AG09309 (cell line): ENCODE results near the gene FAS.
"Not testable (repeated sequence)": the region's sequence is repeated elsewhere in the genome, so short reads cannot be mapped to it uniquely, and the experiment has no call there.

Experiments
- DNase-seq: peaks from one replicate; pipeline ENCODE4 v3.0.0-alpha.2; 2010; ENCODE audit warnings: low read depth
- H3K4me3 ChIP-seq: 2 replicates; pipeline ENCODE4 v1.5.1; 2011; ENCODE audit warnings: mild to moderate bottlenecking, low read depth, low read length, moderate library complexity; ENCODE audit not compliant: control insufficient read depth
- TF ChIP-seq, protein P1 (sequence below): IDR thresholded peaks from 2 replicates; pipeline ENCODE4 v1.5.1; 2011; ENCODE audit warnings: mild to moderate bottlenecking, low read depth, low read length, inconsistent platforms; ENCODE audit not compliant: insufficient read depth, control insufficient read depth; ENCODE audit errors: missing control alignments

FAS gene

DNA sequence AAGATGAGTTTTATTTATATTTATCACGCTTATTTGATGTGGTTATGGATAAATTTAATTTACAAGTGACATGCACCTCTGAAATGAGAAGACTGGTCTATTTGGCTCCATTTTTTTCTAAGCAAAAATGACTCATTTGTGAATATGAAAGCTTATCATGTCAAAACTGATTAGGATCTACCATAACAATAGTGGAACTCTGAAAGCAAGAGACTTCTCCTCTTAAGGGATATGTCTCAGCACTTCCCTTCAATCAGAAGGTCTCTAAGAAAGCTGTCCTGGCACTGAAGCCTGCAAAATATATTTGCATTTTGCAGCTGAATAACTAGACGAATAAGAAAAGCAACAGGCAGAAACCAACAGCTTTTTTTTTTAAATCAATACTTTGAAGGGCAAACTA, 12.7 kb downstream of the FAS start:
- DNase-seq: no peak
- no peak overlapping the region for H3K4me3 ChIP-seq
- TF ChIP-seq, protein P1, sequence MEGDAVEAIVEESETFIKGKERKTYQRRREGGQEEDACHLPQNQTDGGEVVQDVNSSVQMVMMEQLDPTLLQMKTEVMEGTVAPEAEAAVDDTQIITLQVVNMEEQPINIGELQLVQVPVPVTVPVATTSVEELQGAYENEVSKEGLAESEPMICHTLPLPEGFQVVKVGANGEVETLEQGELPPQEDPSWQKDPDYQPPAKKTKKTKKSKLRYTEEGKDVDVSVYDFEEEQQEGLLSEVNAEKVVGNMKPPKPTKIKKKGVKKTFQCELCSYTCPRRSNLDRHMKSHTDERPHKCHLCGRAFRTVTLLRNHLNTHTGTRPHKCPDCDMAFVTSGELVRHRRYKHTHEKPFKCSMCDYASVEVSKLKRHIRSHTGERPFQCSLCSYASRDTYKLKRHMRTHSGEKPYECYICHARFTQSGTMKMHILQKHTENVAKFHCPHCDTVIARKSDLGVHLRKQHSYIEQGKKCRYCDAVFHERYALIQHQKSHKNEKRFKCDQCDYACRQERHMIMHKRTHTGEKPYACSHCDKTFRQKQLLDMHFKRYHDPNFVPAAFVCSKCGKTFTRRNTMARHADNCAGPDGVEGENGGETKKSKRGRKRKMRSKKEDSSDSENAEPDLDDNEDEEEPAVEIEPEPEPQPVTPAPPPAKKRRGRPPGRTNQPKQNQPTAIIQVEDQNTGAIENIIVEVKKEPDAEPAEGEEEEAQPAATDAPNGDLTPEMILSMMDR: no peak

DNA sequence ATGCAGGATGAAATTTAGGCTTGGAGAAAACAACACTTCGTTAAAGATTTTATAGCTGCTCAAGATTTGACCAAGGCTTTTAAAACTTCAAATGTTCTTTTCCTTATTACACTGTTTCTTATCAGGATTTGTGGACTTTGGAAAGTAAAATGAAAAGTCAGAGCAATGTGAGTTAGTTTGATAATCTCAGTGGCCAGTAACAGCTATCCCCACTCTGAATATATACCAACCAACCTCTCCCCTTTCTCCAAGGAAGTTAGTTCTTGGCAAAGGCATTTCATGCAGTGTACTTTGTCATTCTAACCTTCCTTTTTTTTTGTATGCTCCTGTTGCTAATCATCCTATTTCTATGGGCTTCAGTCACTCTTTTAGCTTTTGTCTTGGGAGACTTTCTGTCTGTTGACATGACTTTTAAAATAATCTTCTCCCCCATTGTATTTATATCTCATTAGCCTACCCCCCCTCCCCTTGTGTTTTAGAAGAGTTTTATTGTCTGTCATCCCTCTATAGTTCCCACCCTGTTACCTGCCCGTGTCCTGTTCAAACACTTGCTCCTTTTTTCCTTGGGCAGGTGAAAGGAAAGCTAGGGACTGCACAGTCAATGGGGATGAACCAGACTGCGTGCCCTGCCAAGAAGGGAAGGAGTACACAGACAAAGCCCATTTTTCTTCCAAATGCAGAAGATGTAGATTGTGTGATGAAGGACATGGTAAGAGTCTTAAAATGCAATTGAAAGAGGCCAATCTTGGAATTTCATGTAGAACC, 16.7 kb downstream of the FAS start:
- TF ChIP-seq, protein P1: no peak
- DNase-seq: no peak
- H3K4me3 ChIP-seq: no peak overlapping the region

DNA sequence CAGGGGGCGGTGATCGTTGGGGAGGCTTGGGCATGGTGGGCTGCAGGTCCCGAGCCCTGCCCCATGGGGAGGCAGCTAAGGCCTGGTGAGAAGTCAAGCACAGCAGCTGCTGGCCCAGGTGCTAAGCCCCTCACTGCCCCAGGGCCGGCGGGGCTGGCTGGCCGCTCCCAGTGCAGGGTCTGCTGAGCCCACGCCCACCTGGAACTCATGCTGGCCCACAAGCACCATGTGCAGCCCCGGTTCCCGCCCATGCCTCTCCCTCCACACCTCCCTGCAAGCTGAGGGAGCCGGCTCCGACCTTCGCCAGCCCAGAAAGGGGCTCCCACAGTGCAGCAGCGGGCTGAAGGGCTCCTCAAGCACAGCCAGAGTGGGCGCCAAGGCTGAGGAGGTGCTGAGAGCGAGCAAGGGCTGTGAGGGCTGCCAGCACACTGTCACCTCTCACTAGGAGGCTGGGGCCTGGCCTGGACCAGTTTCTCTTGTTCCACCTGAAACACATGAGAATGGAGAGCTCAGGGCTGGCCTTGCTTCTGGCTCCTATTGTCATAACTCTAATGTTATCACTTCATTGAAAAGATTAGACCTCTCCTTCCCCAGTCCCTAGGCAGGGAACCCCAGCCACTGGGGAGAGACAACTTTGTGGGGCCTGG, 28.2 kb downstream of the FAS start:
- DNase-seq, H3K4me3 ChIP-seq: not testable (repeated sequence)

DNA sequence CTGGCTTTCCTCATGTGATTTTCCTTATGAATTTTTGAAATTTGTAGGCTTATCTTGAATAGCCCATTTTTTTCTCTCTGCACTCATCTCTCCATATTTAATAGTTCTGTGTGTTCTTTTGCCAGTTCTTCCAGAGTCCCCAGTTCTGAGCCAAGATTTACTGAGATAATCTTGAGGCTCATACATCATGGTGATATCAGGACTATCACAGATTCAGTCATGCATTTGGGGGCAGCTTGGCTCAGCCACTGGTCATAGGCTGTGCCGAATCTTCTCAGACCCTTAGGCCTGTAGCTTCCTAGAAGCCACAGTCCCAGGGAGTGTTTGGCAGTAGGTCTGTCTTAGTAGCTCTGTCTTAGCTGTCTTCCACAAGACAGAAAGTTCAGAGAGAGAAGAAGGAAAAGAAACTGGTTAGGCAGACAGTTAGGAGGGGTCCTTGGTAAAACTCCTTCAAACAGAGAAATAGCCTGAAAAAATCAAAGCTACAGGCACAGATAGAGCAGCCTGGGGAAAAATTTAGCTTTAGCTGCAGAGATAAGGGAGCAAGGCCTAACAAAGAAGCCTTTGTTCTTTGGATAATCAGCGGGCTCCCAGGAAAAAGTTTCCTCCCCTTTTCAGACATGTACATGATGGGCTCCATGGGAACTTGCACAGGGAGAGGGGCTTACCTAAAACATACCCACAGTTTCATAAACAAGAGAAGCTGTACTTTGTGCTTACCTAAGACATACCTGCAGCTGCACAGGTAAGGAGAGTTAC, 29.1 kb downstream of the FAS start:
- H3K4me3 ChIP-seq: no peak overlapping the region
- DNase-seq: no peak
- TF ChIP-seq, protein P1: no peak

DNA sequence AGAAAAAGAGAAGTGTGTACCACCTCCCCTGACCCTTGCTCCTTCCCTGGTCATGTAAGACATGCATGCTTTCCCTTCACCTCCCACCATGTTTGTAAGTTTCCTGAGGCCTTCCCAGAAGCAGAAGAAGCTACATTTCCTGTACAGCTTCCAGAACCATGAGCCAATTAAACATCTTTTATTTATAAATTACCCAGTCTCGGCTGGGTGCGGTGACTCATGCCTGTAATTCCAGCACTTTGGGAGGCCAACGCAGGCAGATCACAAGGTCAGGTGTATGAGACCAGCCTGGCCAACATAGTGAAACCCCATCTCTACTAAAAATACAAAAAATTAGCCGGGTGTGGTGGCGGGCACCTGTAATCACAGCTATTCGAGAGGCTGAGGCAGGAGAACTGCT, 30.9 kb downstream of the FAS start:
- H3K4me3 ChIP-seq, DNase-seq: not testable (repeated sequence)

DNA sequence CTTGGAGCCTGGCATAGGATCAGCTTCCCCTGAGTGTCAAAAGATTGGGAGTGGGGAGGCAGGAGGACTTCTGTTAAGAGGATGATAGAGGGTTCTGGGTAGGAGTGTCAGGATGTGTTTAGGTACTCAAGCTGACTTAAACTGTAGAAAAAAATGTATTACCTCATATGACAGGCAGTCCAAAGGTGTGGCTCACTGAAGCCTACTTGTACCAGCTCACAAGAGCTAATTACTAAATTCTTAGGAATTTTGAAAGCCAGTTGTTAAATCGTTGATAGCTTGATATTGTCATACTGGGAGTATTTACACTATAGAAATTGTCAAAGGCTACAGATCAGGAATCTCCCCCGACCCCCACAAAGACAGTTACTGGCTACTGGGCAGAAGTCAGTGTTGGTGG, 32.1 kb downstream of the FAS start:
- TF ChIP-seq, protein P1: no peak
- no peak for DNase-seq
- no peak overlapping the region for H3K4me3 ChIP-seq

DNA sequence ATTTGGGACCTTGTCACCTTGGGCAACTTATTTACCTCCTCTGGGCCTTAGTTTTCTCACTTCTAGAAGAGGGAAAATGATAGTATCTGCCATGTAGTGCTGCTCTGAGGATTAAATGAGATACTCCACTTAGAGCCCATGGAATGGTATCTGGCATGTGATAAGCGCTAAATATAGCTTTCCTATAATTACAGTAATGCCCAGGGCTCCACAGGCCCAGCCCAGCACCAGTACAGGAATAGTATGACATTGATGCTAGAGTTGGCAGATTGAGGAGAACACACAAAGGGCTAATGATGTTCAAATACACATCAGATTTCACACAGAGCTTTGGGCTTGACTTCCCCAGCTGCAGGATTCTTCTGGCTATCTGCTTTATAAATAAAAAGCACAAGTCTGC, 34.9 kb downstream of the FAS start:
- no peak overlapping the region for H3K4me3 ChIP-seq
- TF ChIP-seq, protein P1: no peak
- DNase-seq: no peak
